Left colon (tissue), 2 donors: ENCODE data around the gene KCNQ5. TPM values are rescaled to one million over a fixed set of nuclear protein-coding genes. Genes with fewer than 3 reads are reported as not detected.

Source experiments
- ATAC-seq: fragments of 200-7000 bp; cut with Tn5 transposase; one replicate; pipeline ENCODE4 v1.9.1; 2020; ENCODE audit warnings: mild to moderate bottlenecking, moderate library complexity
- DNase-seq, 2 donors: peaks; one replicate each; pipeline ENCODE4 v3.0.0-alpha.2; 2020
- intact Hi-C, 2 donors: fragments of 100-400 bp; cut with DNase I in 1 of 2; cut with micrococcal nuclease in 1 of 2; formaldehyde crosslinking; loops; one replicate each; pipeline versions ENCODE4 v1.11.2 to v1.14.0; 2022; cut with DNase I, micrococcal nuclease
- total RNA-seq, 2 donors: library from RNA; stranded (reverse); fragmentation: NEBNext Ultra II Directional; extraction: Animal tissue kit (Norgen Biotek cat#: 25700); gene quantifications; one replicate each; pipeline ENCODE4 v1.2.1, GENCODE V29; 2021
- donor health status: DM: no; HTN: no; CAD: no.
- donor health status: DM: yes; HTN: yes; CAD: no.

The KCNQ5 gene
- total RNA-seq, 2 donors from 2014 or later: 0.47 TPM; not detected in 1

DNA sequence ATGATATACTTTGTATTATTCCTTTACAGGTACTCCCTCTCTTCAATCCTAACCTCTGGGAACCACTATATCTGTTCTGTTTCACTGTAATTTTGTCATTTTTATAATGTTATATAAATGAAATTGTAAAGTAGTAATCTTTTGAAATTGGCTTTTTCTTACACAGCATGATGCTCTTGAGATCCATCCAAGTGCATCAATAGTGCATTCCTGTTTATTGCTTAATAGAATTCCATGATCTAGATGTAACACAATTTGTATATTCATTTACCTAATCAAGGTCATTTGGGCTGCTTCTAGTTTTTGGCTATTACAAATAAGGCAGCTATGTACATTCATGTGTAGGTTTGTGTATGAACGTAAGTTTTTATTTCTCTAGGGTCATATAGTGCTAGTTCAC, 428.8 kb downstream of the KCNQ5 start:
- DNase-seq (no peak), ATAC-seq (no peak)
- intact Hi-C loops: no loop called here

- ATAC-seq (no peak), DNase-seq (no peak)
- intact Hi-C loops: no loop called here
Observed at GRCh38 chr6:73051147-73051546, 429.3 kb downstream of the KCNQ5 start.

DNA sequence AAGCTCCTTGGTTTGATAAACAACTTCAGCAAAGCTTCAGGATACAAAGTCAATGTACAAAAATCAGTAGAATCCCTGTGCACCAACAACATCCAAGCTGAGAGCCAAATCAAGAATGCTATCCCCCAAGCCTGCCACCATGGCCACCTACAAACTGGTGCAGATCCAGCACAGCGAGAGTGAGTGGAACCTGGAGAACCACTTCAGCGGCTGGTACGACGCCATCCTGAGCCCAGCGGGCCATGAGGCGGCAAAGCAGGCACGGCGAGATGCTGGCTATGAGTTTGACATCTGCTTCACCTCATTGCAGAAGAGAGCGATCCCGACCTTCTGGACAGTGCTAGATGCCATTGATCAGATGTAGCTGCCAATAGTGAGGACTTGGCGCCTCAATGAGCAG, 433.1 kb downstream of the KCNQ5 start:
- no peak for ATAC-seq
- no peak for DNase-seq
- intact Hi-C loops: no loop called here

DNA sequence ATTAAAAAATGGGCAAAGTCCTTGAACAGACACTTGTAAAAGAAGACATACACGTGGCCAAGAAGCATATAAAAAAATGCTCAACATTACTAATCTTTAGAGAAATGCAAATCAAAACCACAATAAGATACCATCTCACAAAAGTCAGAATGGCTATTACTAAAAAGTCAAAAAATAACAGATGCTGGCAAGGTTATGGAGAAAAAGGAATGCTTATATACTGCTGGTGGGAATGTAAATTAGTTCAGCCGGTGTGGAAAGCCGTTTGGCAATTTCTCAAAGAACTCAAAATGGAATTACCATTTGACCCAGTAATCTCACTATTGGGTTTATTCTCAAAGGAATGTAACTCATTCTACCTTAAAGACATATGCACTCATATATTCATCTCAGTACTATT, 436.9 kb downstream of the KCNQ5 start:
- intact Hi-C loops: no loop called here
- ATAC-seq (no peak), DNase-seq (no peak)

- ATAC-seq: no peak
- intact Hi-C loops: no loop called here
- DNase-seq: no peak
Observed at GRCh38 chr6:73062130-73062529, 440.3 kb downstream of the KCNQ5 start.

GRCh38 chr6:73062837-73063236, 441.0 kb downstream of the KCNQ5 start:
- no peak for DNase-seq
- intact Hi-C loops: no loop called here
- no peak for ATAC-seq

DNA sequence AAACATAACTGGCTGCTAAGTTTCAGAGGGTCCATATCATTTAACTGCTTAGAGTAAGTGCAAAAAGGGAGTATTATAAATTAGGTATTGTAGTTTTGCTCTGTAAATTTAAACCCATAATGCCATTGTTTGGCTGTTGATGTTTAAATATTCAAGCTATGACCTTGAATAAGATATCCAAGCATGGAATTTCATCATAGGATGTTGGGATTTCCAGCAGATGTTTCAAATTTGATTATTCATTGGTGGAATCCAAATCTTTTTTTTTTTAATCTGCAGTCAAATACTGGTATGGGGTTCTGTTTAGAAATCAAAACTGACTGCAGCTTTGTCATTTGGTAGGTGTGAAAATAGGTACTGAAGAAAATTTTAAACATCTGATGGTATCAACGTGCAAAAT, 442.4 kb downstream of the KCNQ5 start:
- intact Hi-C loops: no loop called here
- ATAC-seq: no peak
- DNase-seq: no peak

- intact Hi-C loops: no loop called here
- DNase-seq (no peak), ATAC-seq (no peak)
Observed at GRCh38 chr6:73073238-73073637, 451.4 kb downstream of the KCNQ5 start.

GRCh38 chr6:73074175-73074574, 452.3 kb downstream of the KCNQ5 start:
- intact Hi-C loops: no loop called here
- no peak for ATAC-seq
- DNase-seq: no peak

- DNase-seq (no peak), ATAC-seq (no peak)
- intact Hi-C loops: no loop called here
Observed at GRCh38 chr6:73076211-73076954, 454.5 kb downstream of the KCNQ5 start.

DNA sequence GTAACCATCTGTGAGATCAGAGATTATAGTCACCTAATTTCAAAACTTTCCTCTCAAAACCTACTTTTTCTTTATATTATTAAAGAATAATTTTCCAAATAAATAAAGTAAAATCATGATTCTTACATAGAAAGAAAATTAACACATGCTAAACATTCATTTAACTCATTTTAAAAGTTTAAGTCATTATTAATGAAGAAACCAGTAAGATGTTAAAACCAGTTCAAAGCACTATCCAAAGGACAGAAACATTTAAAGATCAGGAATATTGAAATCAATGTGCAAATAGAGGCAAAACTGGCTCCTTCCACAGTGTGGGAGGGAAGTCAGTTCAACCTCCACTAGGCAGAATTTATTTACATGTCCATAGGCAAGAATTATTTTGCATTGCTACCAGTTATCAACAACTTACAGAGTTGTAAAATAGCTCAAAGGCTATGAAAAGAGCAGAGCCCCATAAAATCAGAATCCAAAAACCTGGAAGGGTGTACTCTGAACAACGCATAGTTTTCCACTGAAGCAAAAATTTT, 456.5 kb downstream of the KCNQ5 start:
- ATAC-seq (no peak), DNase-seq (no peak)
- intact Hi-C loops: no loop called here

DNA sequence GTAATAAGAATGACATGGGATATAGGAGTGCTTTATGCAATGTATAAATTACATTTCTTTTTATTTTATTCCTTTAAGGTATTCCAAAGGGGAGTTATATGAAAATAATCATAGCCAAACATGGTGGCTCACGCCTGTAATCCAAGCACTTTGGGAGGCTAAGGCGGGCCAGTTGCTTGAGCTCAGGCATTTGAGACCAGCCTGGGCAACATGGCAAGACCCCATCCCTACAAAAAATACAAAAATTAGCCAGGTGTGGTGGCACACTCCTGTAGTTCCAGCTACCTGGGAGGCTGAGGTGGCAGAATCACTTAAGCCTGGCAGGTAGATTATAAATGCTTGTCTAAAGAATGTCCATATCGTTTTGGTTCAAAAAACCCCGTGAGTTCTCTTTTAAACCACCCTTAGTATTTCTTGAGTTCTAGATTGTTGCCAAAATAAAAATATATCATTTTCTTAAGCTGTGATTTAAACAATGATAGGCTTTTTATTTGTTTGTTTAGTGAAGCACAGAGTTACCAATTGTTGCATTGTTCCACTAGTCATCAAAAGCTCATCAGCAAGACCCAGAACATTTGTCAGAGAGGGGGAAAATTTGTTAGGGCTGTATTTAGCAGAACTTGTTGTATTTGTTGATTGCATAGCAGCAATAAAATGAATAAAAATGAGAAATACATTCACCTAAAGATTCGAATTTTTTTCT, 457.2 kb downstream of the KCNQ5 start:
- ATAC-seq: no peak
- no peak for DNase-seq
- intact Hi-C loops: no loop called here

- intact Hi-C loops: no loop called here
- no peak for ATAC-seq
- DNase-seq: no peak
Observed at GRCh38 chr6:73079611-73079955, 457.7 kb downstream of the KCNQ5 start.

GRCh38 chr6:73079978-73080377, 458.1 kb downstream of the KCNQ5 start:
- ATAC-seq (no peak), DNase-seq (no peak)
- intact Hi-C loops: no loop called here

DNA sequence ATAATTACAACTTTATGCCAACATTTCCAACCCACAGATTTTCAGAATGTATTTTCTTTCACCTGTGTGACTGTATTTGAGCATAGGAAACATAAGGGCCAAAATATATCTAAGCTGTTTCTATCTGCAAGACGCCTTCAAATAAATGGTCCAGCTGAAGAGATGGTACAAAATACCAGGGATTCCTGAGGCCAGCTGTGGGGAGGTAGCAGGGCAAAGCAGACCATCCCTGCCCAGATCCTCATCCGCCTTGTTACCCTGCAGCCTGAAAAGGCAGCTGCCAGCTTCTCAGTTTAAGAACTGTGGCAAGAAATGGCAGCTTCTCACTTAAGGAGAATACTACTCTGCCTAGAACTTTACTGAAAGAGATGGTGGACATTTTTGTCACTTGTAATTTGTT, 460.1 kb downstream of the KCNQ5 start:
- intact Hi-C loops: no loop called here
- no peak for ATAC-seq
- DNase-seq: no peak

DNA sequence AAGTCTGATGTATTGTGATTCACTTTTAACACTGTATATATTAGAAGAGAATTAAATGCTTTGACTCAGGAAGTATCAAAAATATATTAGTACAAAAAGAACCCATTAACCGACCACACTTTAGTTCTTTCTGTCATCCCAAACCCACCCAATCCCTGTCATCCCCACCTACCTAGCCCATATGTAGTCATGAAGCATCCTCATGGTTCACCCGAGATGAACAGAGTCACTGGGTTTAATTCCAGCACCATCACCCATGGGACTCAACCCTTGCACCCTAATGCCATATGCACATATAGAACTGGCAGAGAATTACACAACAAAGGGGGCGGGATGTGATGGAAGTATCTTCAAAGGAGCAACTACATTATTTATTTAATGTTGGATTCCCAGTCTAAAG, 462.0 kb downstream of the KCNQ5 start:
- intact Hi-C loops: no loop called here
- DNase-seq (no peak), ATAC-seq (no peak)

DNA sequence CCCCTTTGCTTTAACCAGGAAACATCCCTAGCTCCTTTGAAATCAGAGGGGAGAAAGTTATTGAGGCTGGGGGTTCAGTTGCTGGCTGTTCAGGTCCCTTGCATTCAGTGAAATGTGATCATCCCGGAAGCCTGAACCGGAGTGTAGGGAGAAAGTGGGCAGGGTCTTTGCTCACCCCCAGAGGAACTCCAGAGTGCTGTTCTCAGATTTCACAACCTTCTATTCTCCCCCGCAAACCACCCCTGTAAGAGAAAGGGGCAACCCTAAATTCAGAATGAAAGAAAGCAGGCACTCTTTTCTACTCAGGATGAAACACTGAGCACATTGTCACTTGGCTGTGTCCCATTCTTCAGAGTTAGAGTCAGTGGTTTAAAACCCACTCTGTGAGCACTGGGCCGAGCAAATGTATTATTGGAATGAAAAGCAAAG, 463.6 kb downstream of the KCNQ5 start:
- ATAC-seq: no peak
- intact Hi-C loops: no loop called here
- DNase-seq: no peak

GRCh38 chr6:73086726-73087125, 464.9 kb downstream of the KCNQ5 start:
- ATAC-seq (no peak), DNase-seq (no peak)
- intact Hi-C loops: no loop called here

DNA sequence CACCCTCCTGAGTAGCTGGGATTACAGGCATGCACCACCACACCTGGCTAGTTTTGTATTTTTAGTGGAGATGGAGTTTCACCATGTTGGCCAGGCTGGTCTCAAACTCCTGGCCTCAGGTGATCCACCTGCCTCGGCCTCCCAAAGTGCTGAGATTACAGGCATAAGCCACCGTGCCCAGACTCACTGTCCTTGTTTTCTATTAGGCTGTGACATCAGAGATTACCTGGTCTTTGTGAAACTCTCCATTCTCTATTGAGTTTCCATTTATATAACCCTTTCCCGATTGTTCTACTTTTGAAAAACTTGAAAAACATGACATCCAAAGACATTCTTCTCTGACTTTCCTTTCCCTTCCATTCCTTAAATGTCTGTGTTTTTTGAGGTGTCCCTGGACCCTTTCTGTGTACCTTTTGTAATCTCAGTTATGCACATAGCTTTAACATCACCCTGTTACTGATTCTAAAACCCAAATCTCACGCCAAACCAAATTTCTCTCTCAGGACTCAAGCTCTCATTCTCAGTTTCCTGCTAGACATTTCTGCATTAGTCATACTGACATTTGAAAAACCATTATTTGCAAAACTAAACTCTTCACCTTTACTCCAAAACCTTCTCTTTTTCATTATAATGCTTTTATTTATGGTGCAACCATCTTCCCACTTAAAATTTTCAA, 466.4 kb downstream of the KCNQ5 start:
- ATAC-seq (no peak), DNase-seq (no peak)
- intact Hi-C loops: no loop called here

GRCh38 chr6:73104921-73105320, 483.1 kb downstream of the KCNQ5 start:
- intact Hi-C loops: no loop called here
- no peak for ATAC-seq
- DNase-seq: no peak
